ENCODE measurements around the gene DYNC2LI1.
A peak's percentile ranks its signal among the peaks of the same experiment; 100 is the strongest.

The DYNC2LI1 gene

GRCh38 chr2:43763091-43763490, 10.7 kb upstream of the DYNC2LI1 start:
- no peak for DNase-seq (ENCODE audit: low spot score)

GRCh38 chr2:43764086-43764705, 9.6 kb upstream of the DYNC2LI1 start:
- no peak for DNase-seq (ENCODE audit: low spot score)

- DNase-seq (ENCODE audit: low spot score): no peak
Observed at GRCh38 chr2:43766006-43766405, 7.8 kb upstream of the DYNC2LI1 start.

DNA sequence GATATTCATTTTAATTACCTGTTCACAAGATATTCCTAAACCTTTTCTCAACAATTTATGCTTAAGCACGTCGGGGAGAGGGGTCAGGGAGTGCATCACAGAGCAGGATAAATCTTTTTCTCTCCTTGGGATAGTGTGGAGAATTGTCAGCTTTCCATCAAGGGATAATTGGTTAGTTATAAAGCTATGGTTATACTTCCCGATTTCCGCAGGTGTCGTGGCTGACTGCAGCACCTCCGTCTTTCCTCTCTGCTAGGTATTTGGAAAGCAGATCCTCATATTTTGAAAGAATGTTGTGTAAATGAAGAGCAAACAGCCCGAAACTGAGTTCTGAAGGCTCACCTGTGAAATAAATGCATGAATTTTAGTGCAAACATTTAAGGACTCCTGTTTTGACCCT, 778 bp downstream of the DYNC2LI1 start:
- DNase-seq (ENCODE audit: low spot score): peak; percentile 28

GRCh38 chr2:43776324-43776723, 2.5 kb downstream of the DYNC2LI1 start:
- no peak for DNase-seq (ENCODE audit: low spot score)

DNA sequence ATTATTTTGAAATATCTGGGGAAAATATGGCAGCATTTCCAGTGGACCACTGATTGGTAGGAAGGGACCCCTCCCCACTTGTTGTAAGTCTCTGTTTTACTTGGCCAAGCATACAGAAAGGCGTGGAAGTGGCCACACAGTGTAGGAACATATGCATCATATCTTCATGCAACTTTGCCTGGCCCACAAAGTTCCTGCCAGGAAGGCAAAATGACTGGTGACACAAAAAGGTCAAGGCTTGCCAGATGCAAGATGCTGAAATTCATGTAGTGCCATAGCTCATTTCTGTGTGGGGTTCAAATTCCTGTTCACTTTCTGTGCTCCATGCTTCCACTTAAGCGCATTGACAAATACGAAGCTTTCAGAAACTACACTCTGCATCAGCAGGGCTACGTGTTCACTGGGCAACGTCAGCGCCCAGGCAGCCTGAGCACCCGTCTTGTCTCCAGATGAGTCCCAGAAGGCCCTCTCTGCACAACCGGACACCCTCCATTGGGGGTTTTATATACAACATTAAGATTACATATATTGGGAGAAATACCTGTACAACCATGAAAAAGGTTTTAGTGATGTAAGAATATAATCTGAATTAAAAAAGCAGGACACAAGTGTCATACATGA, 3.6 kb downstream of the DYNC2LI1 start:
- no peak for DNase-seq (ENCODE audit: low spot score)

DNA sequence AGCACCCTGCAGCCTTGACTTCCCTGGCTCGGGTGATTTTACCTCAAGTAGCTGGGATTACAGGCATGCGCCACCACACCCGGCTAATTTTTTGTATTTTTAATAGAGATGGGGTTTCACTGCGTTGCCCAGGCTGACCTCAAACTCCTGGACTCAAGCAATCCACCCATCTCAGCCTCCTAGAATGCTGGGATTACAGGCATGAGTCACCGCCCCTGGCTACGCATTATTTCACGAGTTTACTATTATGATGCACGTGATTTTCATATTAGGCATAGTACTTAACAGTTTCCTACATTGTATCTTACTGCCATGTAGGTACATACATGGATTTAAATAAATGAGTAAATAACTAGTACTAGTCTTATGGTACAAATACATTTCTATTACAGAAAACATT, 4.4 kb downstream of the DYNC2LI1 start:
- no peak for DNase-seq (ENCODE audit: low spot score)

GRCh38 chr2:43787895-43788294, 14.1 kb downstream of the DYNC2LI1 start:
- no peak for DNase-seq (ENCODE audit: low spot score)

DNA sequence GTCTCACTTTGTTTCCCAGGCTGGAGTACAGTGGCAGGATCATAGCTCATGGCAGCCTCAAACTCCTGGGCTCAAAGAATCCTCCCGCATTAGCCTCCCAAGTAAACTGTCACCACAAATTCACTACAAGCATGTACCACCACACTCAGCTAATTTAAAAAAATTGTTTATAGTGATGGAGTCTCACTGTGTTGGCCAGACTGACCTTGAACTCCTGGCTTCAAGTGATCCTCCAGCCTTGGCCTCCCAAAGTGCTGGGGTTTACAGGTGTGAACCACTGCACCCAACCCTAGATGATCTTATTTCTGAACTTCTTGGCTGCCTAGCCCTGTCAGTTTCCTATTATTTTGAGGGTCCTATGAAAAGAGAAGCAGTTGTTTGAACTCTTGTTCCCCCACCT, 14.8 kb downstream of the DYNC2LI1 start:
- DNase-seq (ENCODE audit: low spot score): no peak

DNA sequence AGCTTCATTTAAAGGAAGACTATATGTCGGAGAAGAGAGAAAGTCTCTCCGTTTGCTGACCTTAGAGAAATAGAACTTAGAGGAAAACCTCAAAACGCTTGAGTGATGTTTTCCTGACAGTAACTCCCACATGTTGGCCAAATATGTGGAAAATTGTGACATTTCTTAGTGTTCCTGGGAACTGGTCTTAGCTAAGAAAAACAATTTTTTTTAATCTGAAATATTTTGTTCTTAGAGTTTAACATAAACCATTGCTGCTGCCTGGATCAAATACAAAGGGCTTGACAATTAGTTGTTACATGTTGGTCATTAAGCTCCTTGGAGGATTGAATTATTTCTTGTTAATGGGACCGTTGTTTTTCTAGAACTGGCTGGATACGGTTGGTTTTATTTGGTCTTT, 16.3 kb downstream of the DYNC2LI1 start:
- DNase-seq (ENCODE audit: low spot score): no peak

DNA sequence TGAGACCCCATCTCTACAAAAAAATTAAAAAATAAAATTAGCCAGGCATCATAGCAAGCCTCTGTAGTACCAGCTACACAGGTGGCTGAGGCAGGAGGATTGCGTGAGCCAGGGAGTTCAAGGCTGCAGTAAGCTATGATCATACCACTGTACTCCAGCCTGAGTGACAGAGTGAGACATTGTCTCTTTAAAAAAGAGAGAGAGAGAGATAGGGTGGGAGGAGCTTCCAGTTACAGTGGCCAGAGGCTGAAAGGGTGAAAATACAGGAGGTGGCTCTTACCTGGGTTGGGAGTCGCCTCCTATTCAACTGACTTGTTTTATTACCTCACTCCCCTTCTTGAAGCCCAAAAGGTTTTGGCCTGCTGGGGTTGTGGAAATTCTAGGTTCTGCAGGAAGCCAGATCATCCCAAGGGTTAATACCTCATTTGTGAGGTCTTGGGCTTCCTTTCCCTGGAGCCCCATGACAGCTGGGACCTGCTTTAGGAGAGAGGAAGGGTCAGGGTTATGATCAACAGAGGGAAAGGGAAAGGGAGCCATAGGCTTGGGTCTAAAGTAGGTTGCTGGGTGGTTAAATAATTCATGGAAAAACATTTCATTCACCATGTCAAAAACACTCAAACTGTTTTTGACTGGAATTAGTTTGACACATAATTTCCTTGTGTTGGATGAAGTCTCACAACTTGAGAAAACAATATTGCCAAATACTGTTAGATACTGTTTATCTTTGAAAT, 17.4 kb downstream of the DYNC2LI1 start:
- no peak for DNase-seq (ENCODE audit: low spot score)

DNA sequence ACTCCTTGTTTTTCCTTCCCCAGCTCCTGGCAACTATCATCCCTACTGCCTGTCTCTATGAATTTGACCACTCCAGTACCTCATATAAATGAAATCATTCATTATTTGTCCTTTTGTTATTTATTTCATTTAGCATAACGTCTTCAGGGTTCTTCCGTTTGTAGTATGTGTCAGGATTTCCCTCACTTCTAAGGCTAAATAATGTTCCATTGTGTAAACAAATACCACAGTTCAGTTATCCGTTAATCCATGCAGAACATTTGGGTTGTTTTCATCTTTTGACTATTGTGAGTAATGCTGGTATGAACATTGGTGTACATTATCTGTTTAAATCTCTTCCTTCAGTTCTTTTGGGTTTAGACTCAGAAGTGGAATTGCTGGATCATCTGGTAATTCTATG, 18.8 kb downstream of the DYNC2LI1 start:
- DNase-seq (ENCODE audit: low spot score): no peak

- no peak for DNase-seq (ENCODE audit: low spot score)
Observed at GRCh38 chr2:43794956-43795355, 21.1 kb downstream of the DYNC2LI1 start.

- DNase-seq (ENCODE audit: low spot score): no peak
Observed at GRCh38 chr2:43796206-43796605, 22.4 kb downstream of the DYNC2LI1 start.

DNA sequence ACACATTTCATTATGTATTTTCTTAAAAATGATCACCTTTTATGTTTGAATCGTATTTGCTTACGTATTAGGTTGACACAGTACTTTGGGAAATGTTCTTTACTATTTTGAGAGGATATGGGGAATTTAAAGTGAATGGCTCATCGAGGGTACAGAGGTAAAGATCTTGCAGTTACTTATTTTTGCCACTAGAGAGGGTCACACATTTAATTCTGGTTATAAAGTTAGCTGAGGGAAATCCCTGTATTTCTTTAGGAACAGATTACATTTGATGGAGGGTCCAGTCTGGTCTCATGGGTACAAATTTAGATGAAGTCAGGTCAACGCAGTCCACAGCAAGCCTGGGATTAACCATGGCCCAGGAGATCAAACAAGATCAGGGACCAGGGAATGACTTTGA, 24.5 kb downstream of the DYNC2LI1 start:
- DNase-seq (ENCODE audit: low spot score): no peak

- DNase-seq (ENCODE audit: low spot score): no peak
Observed at GRCh38 chr2:43800894-43801293, 27.1 kb downstream of the DYNC2LI1 start.

DNA sequence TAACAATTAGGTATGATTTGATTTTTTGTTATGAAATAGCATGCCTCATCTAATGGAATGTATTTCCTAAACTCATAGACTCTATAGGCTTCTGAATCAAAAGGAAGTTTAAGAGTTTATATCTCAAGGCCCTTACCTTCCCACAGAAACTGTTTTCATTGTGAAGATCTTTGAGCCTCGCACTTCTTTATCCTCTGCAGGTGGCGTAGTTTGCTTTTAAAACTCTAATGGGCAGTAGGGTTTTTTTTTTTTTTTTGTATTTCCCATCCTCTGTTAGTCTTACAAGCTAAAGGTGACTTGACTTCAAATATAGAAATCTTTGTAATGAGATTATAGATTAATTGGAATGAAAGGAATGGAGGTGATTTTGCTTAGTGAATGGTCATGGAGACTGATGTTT, 28.3 kb downstream of the DYNC2LI1 start:
- no peak for DNase-seq (ENCODE audit: low spot score)

- DNase-seq (ENCODE audit: low spot score): no peak
Observed at GRCh38 chr2:43803113-43803512, 29.3 kb downstream of the DYNC2LI1 start.

- DNase-seq (ENCODE audit: low spot score): no peak
Observed at GRCh38 chr2:43806719-43807031, 32.8 kb downstream of the DYNC2LI1 start.

DNA sequence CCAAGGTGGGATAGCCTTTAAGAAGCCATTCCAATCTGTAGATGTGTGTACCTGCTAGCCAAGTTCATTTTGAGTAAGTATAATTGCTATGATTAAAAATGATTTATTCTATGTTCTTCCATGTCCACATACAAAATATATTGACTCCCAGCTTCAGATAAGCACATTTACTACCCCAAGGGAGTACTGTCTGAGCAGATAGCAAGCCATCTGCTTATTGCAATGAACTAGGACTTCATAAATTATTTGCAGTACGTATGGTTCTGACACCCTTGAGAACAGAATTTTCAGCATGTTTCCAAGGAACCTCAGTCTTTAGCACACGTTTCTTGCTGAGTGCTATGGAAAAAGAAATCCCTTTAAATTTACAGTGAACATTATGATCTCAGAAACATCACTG, 36.6 kb downstream of the DYNC2LI1 start:
- no peak for DNase-seq (ENCODE audit: low spot score)

GRCh38 chr2:43810888-43811287, 37.0 kb downstream of the DYNC2LI1 start:
- no peak for DNase-seq (ENCODE audit: low spot score)

DNA sequence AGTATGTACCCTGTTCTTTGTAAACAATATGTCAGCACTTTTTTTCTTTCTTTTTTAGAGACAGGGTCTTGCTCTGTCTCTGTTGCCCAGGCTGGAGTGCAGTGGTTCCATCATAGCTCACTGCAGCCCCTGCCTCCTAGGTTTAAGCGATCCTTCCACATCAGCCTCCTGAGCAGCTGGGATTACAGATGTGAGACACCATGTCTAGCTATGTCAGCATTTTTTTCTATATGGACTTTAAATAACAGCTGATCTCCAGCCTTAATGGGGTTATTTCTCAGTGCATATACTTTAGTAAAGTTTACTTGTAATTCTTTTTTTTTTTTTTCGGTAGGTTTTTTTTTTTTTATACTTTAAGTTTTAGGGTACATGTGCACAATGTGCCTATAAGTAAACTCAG, 38.2 kb downstream of the DYNC2LI1 start:
- DNase-seq (ENCODE audit: low spot score): no peak

DNA sequence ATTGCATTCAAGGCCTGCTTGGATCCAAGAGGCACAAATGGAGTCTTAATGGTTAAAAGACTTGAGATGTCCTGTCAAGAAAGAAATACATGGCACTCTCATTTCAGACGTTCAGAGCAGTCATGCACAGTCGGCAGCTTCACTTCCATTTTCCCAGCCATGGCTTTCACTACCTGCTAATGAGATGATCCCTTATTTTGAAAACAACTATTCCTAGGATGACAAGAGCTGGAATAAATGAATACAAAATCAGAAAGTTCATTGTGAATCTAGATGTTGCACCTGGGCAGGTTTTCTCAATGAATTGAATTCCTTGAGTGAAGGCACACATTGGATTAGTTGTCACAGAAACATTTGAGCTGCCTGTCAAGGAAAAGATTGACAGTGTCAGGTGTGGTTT, 39.1 kb downstream of the DYNC2LI1 start:
- DNase-seq (ENCODE audit: low spot score): no peak

GRCh38 chr2:43814711-43815110, 40.9 kb downstream of the DYNC2LI1 start:
- no peak for DNase-seq (ENCODE audit: low spot score)
